Inflammatory macrophage treated with lipopolysaccharide for 1 hour (primary cell): ENCODE data around the gene PSMB3.

Source experiments
- DNase-seq, 2 donors: peaks; one replicate each; pipeline ENCODE4 v3.0.0-alpha.2; 2020 to 2022

PSMB3 gene

DNA sequence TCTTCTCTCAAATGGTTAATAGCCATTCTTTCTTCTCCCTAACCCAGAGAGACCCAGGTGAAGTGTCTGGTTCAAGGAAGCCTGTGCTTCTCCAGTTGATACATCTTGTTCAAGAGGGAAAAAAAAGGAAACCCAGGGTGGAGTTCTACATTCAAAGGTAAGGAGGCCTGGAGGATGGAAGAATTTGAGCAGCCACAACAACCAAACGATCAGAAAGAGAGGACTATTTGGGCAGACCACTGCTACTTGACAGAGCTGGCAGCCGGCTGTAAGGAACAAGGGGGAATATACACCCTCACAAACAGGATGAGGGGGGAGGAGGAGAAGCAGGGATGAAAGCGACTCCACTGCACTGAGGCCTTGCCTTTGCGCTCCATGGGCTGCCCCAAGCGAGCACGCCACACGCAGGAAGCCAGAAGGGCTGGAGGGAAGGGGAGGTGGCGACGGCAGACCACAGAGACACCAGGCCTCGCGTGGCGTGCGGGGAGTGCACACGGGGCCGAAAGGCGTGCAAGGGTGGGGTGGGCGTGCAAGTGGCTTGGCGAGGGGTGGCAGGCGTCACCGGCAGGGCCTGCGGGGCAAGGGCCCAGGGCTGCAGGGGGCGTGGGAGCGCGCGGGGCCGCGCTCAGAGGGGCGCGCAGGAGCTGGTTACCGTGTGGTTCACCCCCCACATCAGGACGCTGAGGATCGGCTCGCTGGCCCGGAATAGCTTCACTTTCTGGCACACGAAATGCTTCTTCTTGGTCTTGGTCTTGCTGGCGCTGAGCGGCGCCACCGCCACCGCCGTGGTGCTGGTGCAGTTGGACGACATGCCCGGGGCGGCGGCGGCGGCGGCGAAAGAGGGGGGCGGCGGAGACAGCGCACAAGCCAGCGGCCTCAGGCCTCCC lies 46.3 kb downstream of the PSMB3 start:
- peak; percentile 13 to 26 for DNase-seq

DNA sequence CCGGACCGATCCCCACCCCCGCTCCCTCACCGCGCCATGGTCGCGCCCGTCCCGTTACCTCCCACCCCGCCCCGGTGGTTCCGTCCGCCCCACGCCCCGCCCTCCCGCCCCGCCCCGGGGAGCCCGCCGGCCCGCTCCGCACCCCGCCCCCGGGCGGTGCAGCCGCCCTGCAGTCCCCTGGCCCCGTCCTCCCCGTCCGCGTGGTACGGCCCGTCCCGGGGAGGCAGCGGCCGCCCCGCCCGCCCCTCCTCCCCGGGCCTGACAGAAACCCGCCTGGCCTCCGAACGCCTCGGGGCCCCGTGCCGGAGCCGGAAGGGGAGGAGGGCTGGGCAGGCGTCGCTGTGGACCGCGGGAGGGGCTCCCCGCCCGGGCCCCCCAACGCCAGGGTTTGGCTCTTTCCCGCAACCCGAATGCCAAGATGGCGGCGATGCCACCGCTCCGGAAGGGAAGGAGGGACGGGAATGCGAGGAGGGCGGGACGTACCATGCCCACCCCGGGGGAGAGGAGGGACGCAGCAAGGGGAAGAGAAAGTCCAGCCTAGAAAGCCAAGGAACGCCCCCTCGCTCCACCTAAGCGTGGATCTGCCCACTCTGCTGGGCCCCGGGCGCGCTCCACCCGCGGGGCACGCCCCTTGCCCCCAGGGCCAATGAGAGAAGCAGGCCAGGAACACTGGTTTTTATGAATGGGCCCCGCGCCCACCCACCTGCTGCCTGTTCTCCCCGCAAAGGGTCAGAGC lies 47.1 kb downstream of the PSMB3 start, which contains the start of gene PIP4K2B:
TSS of gene PIP4K2B (minus strand) at position 56 of the 736 bp plus-strand sequence. CDS start 132 bp downstream, outside the sequence.
- peak; percentile 92 to 96 for DNase-seq

GRCh38 chr17:38800237-38800760 lies 47.8 kb downstream of the PSMB3 start:
- DNase-seq, result no peak

DNA sequence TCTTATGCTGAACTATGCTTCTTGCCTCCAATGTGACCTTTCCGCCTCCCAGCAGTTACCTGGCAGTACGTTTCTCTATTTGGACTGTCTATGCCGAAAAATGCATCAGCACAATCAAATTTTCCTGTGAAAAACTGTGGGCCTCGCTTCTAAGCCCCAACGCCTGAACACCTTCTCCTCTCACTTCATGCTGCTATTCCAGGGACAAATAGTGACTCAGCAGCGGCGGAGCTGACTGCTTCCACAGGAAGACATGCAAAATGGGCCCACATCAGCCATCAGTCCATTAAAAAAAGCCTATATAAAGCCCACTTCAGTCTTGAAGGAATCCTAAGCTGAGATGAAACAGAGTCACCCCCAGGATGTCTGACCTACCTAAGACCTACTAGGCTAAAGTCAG lies 57.3 kb downstream of the PSMB3 start:
- no peak for DNase-seq
